Retina (tissue), 1 donor: Measurements from ENCODE around the gene RGL4.

Experiments used
- DNase-seq: peaks from one replicate; pipeline ENCODE4 v3.0.0-alpha.2; 2016

RGL4 gene

DNA sequence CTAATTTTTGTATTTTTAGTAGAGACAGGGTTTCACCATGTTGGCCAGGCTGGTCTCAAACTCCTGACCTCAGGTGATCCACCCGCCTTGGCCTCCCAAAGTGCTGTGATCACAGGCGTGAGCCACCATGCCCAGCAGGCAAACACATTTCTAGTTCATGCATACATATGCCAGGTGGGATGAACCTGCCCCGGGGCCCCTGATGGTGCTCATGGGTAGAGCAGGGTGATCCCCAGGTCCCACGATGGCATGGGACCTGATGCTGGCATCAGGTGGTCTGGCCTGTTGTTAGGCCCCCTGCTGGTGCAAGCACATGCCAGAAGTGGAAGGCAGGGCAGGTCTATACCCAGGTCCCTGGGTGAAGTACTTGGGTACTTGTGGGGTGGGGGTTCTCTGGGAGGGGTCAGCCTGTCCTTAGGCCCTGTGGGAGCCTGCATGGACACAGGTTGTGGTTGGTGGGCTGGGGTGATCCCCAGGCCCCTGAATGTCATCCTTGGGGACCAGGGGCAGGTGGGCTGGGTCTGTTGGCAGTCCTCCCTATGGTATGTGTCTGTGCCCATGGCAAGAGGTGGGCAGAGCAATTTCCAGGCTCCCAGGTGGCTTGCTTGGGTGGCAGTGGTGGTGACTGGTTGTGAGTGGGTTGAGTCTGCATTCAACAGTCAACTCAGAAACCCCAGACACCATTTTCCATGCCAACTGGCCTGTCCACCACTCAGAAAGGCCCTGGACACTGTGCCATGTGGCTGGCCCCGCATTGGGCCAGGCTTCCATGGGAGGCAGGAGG is 9.6 kb upstream of the RGL4 start:
- DNase-seq = no peak

GRCh38 chr22:23682077-23682476 is 8.7 kb upstream of the RGL4 start:
- no peak for DNase-seq

DNA sequence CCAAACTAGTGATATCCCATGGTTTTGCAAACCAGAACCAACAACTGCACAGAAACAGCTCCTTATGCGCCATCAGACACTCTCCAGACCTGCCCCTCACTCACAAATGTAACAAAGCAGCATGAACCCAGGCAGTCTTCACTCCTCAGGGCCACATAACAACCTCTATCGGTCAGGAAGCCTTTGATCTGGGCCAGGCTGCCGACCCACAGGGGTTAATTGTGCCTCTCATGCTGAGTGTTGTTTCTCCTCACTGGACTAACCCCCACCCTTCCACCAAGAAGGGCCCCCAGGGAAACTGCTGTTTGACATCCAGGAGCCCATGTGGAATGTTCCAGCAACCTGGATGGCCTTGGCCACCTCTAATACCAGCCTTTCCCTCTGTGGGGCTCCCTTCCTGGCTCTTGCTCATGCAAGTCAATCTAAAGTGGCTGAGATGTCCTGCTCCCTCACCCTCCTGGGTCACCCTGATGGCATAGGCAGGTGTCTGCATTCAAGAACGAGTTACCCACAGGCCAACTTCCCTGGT is 7.9 kb upstream of the RGL4 start:
- no peak for DNase-seq

DNA sequence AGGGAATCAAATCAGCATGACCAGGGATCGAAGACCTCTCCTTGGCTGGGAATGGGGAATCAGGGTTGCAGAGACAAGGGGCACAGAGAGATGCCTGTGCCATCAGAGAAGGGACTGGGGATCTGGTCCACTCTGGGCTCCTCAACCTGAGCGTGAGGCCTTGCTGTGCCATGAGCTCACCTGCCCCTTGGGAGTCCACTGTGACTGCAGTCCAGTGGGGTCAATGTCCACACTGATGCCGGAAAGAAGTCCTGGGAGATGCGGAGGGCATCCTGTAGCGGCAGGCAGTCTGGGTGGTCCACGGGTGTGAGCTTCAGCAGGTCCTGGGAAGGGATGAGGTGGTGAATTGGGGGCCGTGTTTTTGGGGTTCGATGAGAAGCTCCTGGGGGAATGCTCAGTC is 7.3 kb upstream of the RGL4 start:
- DNase-seq = no peak

DNA sequence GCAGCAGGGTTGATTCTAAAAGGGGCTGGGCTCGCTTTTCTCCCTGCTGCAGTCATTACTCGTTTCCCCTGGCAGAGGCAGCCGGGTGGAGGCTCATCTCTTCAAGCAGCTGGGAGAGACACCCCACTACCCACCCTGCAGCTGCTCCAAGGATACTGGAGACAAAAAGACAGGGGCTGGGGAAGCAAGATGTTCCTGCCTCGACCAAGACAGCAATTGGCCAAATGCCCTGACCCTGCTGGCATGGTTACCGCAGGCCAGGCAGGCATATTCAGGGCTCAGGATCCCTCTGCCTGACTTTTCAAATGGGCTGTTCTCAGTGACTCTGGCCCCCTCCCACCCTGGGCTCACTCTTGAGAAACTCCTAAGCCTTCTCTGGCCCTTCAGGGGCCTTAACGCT is 6.8 kb upstream of the RGL4 start:
- DNase-seq = no peak

DNA sequence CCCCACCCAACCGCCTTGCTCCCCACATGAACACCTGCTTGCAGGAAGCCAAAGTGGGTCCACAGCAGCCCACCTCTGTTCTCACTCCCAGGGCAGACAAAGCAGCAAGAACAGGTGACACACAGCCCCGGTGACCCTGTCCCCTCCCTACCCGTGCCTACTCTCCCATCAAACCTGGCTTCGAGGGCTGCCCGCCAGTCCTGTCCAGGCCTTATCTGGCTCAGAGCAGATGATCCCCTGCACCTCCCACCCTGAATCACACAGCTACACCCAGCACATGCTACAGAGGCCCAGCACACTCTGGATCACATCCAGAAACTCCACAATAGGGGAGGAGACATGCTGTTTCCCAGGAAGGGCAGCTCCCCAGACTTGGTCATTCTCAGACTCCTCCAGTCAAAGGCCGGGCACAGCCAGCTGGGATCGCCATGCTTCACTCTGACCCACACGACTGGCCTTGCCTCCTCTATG is 6.2 kb upstream of the RGL4 start:
- no peak for DNase-seq

DNA sequence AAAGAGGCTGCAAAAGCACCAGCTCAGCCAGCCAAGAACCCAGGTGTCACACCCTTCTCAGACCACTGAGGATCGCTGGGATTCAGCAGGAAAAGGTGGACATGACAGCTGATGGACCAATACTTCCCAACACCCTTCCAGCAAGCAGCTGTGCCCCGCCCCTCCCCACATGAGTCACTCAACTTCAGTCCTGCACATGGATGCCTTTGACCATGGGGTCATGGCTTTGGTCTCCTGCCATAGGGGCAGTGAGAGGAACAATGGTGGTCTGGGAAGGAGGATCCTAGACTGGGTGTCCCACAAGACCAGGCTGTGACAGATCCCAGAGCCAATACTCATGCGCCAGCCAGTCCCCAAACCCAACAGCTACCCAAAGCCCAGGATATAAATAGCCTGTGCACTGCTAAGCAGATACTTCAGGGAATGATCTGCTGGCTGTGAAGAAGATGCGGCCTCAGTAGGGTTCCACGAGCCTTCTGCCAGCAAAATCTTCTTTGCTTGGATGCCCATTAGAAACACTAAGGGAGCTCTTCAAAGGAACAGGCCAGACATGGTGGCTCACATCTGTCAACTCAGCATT is 5.5 kb upstream of the RGL4 start:
- no peak for DNase-seq

DNA sequence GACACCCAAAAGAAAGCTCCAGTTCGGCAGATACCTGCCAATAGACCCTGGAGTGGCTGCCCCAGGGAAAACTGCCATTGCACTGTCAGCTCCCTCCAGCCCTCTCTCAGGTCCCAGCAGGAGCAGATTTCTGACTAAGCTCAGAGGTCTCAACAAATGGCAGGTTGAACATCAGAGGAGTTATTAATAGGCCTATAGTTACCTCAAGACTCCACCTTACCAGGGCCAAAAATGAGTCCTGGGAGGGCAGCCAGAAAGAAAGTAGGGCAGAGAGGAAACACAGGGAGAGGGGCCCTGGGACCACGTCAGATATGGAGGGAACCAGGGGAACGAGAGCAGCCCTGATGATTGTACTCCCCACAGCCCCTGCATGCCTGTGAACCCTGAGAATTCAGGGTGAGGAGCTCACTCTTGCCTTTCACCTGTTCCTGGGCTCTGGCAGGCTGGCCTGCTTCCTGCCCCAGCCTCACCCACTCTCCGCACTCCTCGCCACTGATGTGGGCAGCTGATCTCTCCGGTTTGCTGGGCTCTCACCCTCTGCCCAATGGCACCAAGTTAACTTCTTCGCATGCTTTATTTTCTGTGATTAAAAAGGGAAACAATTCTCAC is 4.3 kb upstream of the RGL4 start:
- DNase-seq = no peak

- no peak for DNase-seq
Observed at GRCh38 chr22:23688121-23688520, 2.7 kb upstream of the RGL4 start.

- DNase-seq = no peak
Observed at GRCh38 chr22:23688571-23688970, 2.2 kb upstream of the RGL4 start.

GRCh38 chr22:23689414-23689813 is 1.4 kb upstream of the RGL4 start:
- DNase-seq = no peak

- DNase-seq = no peak
Observed at GRCh38 chr22:23691748-23692423, 1.1 kb downstream of the RGL4 start.

GRCh38 chr22:23692598-23693291 is 1.9 kb downstream of the RGL4 start:
- DNase-seq = no peak

DNA sequence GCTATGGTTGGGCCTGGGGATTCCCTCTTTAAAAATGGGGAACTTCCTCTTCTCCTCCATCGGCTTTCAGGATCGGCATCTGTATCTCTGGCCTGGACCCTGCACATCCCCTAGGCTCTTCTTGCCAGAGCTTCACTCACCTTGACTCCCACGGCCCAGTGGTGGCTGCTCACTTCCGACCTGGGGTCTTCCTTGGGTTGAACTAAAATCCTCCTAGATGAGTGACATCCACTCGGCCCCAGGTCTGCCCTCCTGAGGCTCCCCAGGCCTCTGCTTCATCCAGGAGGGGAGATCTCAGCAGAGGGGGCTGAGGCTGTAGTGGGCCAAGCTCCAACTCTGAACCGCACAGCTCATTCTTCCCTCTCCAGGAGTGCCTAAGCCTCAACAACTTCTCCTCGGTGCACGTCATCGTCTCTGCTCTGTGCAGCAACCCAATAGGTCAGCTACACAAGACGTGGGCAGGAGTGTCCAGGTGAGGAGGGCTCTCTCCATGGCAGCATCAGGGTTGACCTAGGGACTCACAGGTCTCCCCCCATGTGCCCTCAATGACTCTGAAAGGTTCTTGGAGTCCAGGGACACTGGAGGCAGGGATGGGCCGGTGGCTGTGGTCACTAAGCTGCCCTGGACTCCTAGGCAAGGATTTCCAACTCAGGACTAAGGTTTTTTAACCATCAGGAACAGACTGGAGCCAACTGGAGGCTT is 3.3 kb downstream of the RGL4 start:
- no peak for DNase-seq

GRCh38 chr22:23695141-23695540 is 4.3 kb downstream of the RGL4 start:
- no peak for DNase-seq

DNA sequence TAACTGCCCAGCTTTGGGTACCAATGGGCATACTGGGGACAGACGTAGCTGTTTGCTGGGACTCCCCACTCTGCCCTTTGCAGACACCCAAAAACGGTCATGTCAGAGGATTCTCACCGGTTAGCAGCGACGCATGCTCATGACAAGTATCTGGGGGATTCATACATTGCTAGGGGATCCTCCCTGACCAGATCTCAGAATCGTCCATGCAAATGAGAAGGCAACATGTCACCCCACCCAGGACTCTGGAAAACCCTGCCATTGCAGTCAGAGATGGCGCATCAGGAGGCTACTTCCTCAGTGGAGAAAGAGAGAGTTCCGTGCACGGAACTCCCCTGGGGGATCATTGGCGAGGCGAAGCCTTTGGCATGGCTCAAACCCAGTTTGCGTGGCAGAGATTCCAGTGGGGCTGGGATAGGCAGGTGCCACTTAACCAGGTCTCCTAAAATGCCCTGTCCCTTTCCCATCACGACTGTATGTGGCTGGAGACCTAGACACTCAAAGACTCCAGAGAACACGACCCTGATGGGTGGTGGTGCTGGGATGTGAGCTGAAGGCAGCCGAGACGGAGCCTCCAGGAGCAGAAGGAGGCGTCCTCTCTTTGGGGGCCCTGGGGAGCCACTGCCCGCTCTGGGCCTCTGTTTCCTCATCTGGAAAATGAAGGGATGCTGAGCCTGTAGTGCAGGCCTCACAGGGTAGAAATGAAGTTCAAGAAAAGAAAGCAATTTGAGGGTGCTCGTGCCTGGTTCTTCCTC is 4.9 kb downstream of the RGL4 start:
- no peak for DNase-seq

DNA sequence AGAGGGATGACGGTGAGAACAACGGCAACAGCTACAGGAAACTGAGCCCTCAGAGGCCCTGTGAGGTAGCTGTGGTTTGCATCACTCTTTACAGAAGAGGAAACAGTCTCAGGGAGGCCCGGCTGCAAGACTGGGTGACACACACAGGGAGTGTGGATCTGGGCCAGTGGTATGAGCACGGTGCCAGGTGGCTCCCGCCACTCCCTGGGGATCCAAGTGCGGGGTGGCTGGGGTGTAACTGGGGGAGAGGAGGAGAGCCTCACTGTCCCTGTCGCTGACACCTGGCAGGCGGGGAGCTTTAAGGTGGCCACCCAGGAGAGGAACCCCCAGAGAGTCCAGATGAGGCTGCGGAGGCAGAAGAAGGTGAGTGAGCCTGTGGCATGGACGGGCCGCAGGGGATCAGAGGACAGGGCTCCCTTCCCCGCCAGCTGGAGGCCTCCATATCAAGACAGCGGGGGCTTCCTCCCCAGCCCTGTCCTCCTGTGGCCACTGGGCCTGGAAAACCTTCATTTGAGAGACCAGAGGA is 5.6 kb downstream of the RGL4 start:
- no peak for DNase-seq

GRCh38 chr22:23697031-23697970 is 6.5 kb downstream of the RGL4 start:
- DNase-seq = no peak

GRCh38 chr22:23698094-23698493 is 7.3 kb downstream of the RGL4 start:
- DNase-seq = no peak

DNA sequence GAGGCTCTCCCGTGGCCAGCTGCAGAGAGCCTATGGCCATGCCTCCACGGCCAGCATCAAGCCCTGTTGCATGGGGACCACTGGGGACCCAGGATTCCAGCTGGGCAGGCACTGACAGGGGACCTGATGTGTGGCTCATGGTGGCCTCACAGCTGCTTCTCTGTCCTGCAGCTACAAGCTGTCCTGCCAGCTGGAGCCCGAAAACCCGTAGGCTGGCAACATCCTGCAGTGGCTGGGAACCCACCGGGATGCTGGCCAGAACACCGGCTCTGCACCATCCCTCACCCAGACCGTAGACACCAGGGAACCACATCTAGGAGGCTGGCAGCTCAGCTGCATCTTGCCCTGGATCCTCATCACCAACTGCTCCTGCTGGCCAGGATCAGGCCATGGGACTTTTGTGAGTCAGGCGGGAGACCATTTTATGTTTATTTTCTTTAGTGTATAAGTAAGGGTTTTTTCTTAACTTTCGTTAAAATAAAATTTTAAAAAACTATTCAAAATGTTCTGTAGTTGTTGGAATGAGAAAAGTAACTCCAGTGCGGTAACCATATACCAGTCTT is 7.9 kb downstream of the RGL4 start:
- no peak for DNase-seq
